ENCODE data around the gene SUCLG2. TPM values are rescaled to one million over a fixed set of nuclear protein-coding genes. Genes with fewer than 3 reads are reported as not detected.

Gene SUCLG2
- total and polyA plus RNA-seq, 2 donors (not counting 1 experiment from before 2014, with no cell fraction given), result 56.8 to 87.4 TPM

- no peak for DNase-seq (ENCODE audit: low read depth in 2 of 2)
- no peak overlapping the region for H3K4me2 ChIP-seq (ENCODE audit: extremely low read depth, insufficient read depth, low read length)
- H2AFZ ChIP-seq (ENCODE audit: low read length), result no peak overlapping the region
- no peaks in the 10 kb centered on the region for H3K36me3 ChIP-seq (ENCODE audit: control insufficient read depth, insufficient read depth, low read length)
- H3K4me1 ChIP-seq (ENCODE audit: control insufficient read depth, extremely low read depth, insufficient read depth, low read length), result no peaks in the 10 kb centered on the region
- H3K79me2 ChIP-seq (ENCODE audit: control insufficient read depth, insufficient read depth, low read length), result no peaks in the 10 kb centered on the region
- no peaks in the 10 kb centered on the region for H3K27me3 ChIP-seq (ENCODE audit: control insufficient read depth, insufficient read depth, low read length)
- H3K9me3 ChIP-seq (ENCODE audit: control insufficient read depth, insufficient read depth, low read depth, low read length), result no peaks in the 10 kb centered on the region
- H3K4me3 ChIP-seq (replicated peaks in 1 of 4; ENCODE audit: control extremely low read depth in 1 of 4, insufficient read depth in 1 of 4, low read depth in 3 of 4, low read length in 4 of 4), result no peak overlapping the region
- H3K9ac ChIP-seq (ENCODE audit: insufficient read depth, low read length), result no peak overlapping the region
- no peak overlapping the region for H3K27ac ChIP-seq (ENCODE audit: insufficient read depth, low read length)
- TF ChIP-seq, protein P1, sequence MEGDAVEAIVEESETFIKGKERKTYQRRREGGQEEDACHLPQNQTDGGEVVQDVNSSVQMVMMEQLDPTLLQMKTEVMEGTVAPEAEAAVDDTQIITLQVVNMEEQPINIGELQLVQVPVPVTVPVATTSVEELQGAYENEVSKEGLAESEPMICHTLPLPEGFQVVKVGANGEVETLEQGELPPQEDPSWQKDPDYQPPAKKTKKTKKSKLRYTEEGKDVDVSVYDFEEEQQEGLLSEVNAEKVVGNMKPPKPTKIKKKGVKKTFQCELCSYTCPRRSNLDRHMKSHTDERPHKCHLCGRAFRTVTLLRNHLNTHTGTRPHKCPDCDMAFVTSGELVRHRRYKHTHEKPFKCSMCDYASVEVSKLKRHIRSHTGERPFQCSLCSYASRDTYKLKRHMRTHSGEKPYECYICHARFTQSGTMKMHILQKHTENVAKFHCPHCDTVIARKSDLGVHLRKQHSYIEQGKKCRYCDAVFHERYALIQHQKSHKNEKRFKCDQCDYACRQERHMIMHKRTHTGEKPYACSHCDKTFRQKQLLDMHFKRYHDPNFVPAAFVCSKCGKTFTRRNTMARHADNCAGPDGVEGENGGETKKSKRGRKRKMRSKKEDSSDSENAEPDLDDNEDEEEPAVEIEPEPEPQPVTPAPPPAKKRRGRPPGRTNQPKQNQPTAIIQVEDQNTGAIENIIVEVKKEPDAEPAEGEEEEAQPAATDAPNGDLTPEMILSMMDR (conservative IDR thresholded peaks at IDR 0.05 in 1 of 2, IDR thresholded peaks at IDR 0.05 in 1 of 2; ENCODE audit: low read depth in 1 of 2, low read length in 2 of 2), result no peak
- TF ChIP-seq EZH2 (IDR thresholded peaks at IDR 0.05; ENCODE audit: low read length, missing control alignments), result no peak
- H4K20me1 ChIP-seq (ENCODE audit: control insufficient read depth, extremely low read depth, insufficient read depth, low read length), result no peaks in the 10 kb centered on the region
Measured at GRCh38 chr3:67478423-67478822, 176.0 kb downstream of the SUCLG2 start.

DNA sequence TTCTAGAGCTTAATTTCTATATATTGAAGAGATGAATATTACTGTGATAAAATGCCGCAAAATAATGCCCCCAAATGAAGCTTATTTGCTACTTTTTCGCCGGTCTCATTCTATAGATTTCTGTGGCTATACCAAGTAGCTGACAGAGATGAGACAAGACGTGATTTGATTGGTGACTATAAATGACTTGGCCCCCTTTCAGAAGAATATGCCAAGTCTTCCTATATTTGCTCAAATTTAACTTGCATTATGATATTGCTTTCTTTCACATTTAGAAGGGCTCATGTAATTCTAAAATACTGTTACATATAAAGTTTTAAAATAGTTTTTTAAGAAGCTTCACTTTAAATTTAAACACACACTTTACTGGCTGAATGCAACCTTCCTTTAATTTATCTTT lies 180.1 kb downstream of the SUCLG2 start:
- H2AFZ ChIP-seq (ENCODE audit: low read length), result no peak overlapping the region
- DNase-seq (ENCODE audit: low read depth in 2 of 2), result no peak
- H3K4me2 ChIP-seq (ENCODE audit: extremely low read depth, insufficient read depth, low read length), result no peak overlapping the region
- no peaks in the 10 kb centered on the region for H3K4me1 ChIP-seq (ENCODE audit: control insufficient read depth, extremely low read depth, insufficient read depth, low read length)
- no peak overlapping the region for H3K27ac ChIP-seq (ENCODE audit: insufficient read depth, low read length)
- H3K9ac ChIP-seq (ENCODE audit: insufficient read depth, low read length), result no peak overlapping the region
- no peak overlapping the region for H3K4me3 ChIP-seq (replicated peaks in 1 of 4; ENCODE audit: control extremely low read depth in 1 of 4, insufficient read depth in 1 of 4, low read depth in 3 of 4, low read length in 4 of 4)
- H3K79me2 ChIP-seq (ENCODE audit: control insufficient read depth, insufficient read depth, low read length), result no peaks in the 10 kb centered on the region
- no peaks in the 10 kb centered on the region for H3K27me3 ChIP-seq (ENCODE audit: control insufficient read depth, insufficient read depth, low read length)
- H3K9me3 ChIP-seq (ENCODE audit: control insufficient read depth, insufficient read depth, low read depth, low read length), result no peaks in the 10 kb centered on the region
- TF ChIP-seq, protein P1 (conservative IDR thresholded peaks at IDR 0.05 in 1 of 2, IDR thresholded peaks at IDR 0.05 in 1 of 2; ENCODE audit: low read depth in 1 of 2, low read length in 2 of 2), result no peak
- no peak for TF ChIP-seq EZH2 (IDR thresholded peaks at IDR 0.05; ENCODE audit: low read length, missing control alignments)
- no peaks in the 10 kb centered on the region for H4K20me1 ChIP-seq (ENCODE audit: control insufficient read depth, extremely low read depth, insufficient read depth, low read length)
- H3K36me3 ChIP-seq (ENCODE audit: control insufficient read depth, insufficient read depth, low read length), result no peaks in the 10 kb centered on the region

- Histone ChIP-seq H2AFZ (ENCODE audit: low read length) (no peak overlapping the region), H3K4me3 (replicated peaks in 1 of 4; ENCODE audit: control extremely low read depth in 1 of 4, insufficient read depth in 1 of 4, low read depth in 3 of 4, low read length in 4 of 4) (no peak overlapping the region), H3K4me1 (ENCODE audit: control insufficient read depth, extremely low read depth, insufficient read depth, low read length) (no peaks in the 10 kb centered on the region), H3K79me2 (ENCODE audit: control insufficient read depth, insufficient read depth, low read length) (no peaks in the 10 kb centered on the region), H3K27me3 (ENCODE audit: control insufficient read depth, insufficient read depth, low read length) (no peaks in the 10 kb centered on the region), H4K20me1 (ENCODE audit: control insufficient read depth, extremely low read depth, insufficient read depth, low read length) (no peaks in the 10 kb centered on the region), H3K9ac (ENCODE audit: insufficient read depth, low read length) (no peak overlapping the region), H3K27ac (ENCODE audit: insufficient read depth, low read length) (no peak overlapping the region), H3K9me3 (ENCODE audit: control insufficient read depth, insufficient read depth, low read depth, low read length) (no peaks in the 10 kb centered on the region), H3K4me2 (ENCODE audit: extremely low read depth, insufficient read depth, low read length) (no peak overlapping the region), H3K36me3 (ENCODE audit: control insufficient read depth, insufficient read depth, low read length) (no peaks in the 10 kb centered on the region)
- DNase-seq (ENCODE audit: low read depth in 2 of 2), result no peak
- TF ChIP-seq, protein P1 (conservative IDR thresholded peaks at IDR 0.05 in 1 of 2, IDR thresholded peaks at IDR 0.05 in 1 of 2; ENCODE audit: low read depth in 1 of 2, low read length in 2 of 2), result no peak
- TF ChIP-seq EZH2 (IDR thresholded peaks at IDR 0.05; ENCODE audit: low read length, missing control alignments), result no peak
Measured at GRCh38 chr3:67472674-67473201, 181.7 kb downstream of the SUCLG2 start.
